Lower leg skin (tissue), 3 donors: ENCODE data around the gene PIK3R1.

ENCODE experiments used
- CTCF ChIP-seq, 3 donors: fragments of 450-650 bp; IDR thresholded peaks; one replicate each; pipeline ENCODE4 v1.5.1; 2016; ENCODE audit warnings: antibody characterized with exemption in 3 of 3, mild to moderate bottlenecking in 3 of 3, moderate library complexity in 2 of 3
- POLR2A ChIP-seq, 2 donors: fragments of 450-650 bp; IDR thresholded peaks; one replicate each; pipeline ENCODE4 v1.6.1; 2016 to 2017; ENCODE audit warnings: antibody characterized with exemption in 2 of 2, mild to moderate bottlenecking in 1 of 2, moderate library complexity in 1 of 2

DNA sequence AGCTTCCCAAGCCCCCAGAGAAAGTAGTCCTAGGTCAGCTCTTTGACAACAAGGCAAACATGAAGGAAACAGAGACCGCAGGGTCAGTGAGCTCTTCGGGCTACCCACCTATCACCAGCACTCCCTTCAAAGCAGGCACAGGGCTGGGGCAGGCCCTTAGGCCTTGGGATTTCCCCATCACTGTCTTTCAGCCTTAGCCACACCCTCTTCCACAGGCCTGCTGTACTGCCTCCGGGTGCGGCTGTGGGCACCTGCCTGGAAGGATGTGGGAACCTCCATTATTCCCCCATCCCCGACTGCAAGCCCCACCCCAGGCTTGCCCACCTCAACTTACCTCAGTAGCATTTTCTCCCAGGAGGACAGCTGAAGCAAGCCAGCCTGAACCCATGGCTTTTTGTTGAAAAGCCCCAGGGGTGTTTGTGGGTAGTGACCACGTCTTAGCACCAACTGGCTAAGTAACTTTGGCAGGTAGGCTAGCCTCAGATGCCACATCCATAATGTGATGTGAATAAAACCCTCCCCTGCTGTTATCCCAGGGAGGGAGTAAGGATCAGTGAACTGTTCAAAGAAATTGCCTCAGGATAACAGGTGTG lies 100.2 kb downstream of the PIK3R1 start:
- TF ChIP-seq CTCF (IDR thresholded peaks at IDR 0.05) (no peak), POLR2A (IDR thresholded peaks at IDR 0.05) (no peak)
